Smooth muscle cell (in vitro differentiated cells): ENCODE measurements around the gene TEKT1. TPM values are rescaled to one million over a fixed set of nuclear protein-coding genes. Genes with fewer than 3 reads are reported as not detected.
"Not testable (repeated sequence)": the region's sequence is repeated elsewhere in the genome, so short reads cannot be mapped to it uniquely, and the experiment has no call there.

ENCODE experiments used
- DNase-seq: peaks from one replicate; lab custom pipeline; 2025; ENCODE audit not compliant: unreplicated experiment; lab: John Stamatoyannopoulos, UW
- H2AFZ ChIP-seq: fragments of 200-600 bp; sonication (generic); 2 replicates; pipeline ENCODE4 v1.6.0; 2016; ENCODE audit warnings: antibody characterized with exemption, low read depth, mild to moderate bottlenecking
- H3F3A ChIP-seq: fragments of 200-600 bp; sonication (generic); 2 replicates; pipeline ENCODE4 v1.6.0; 2017; ENCODE audit warnings: antibody characterized with exemption, low read depth
- H3K27ac ChIP-seq: fragments of 200-600 bp; sonication (generic); 2 replicates; pipeline ENCODE4 v1.5.1; 2016; ENCODE audit warnings: low read depth, mild to moderate bottlenecking
- H3K27me3 ChIP-seq: fragments of 200-600 bp; sonication (generic); 2 replicates; pipeline ENCODE4 v1.6.1; 2016; ENCODE audit warnings: low read depth, mild to moderate bottlenecking
- H3K36me3 ChIP-seq: fragments of 200-600 bp; sonication (generic); 2 replicates; pipeline ENCODE4 v1.5.1; 2016; ENCODE audit warnings: low read depth
- H3K4me1 ChIP-seq: fragments of 200-600 bp; sonication (generic); 2 replicates; pipeline ENCODE4 v1.5.1; 2016; ENCODE audit warnings: low read depth
- H3K4me2 ChIP-seq: fragments of 200-600 bp; sonication (generic); 2 replicates; pipeline ENCODE4 v1.6.0; 2016; ENCODE audit warnings: mild to moderate bottlenecking
- H3K4me3 ChIP-seq: fragments of 200-600 bp; sonication (generic); 2 replicates; pipeline ENCODE4 v1.5.1; 2016; ENCODE audit warnings: mild to moderate bottlenecking
- H3K79me2 ChIP-seq: fragments of 200-600 bp; sonication (generic); 2 replicates; pipeline ENCODE4 v1.6.0; 2016; ENCODE audit warnings: low read depth, mild to moderate bottlenecking
- H3K9ac ChIP-seq: fragments of 200-600 bp; sonication (generic); 2 replicates; pipeline ENCODE4 v1.6.0; 2016; ENCODE audit warnings: low read depth
- H3K9me3 ChIP-seq: fragments of 200-600 bp; sonication (generic); replicated peaks from 2 replicates; pipeline ENCODE4 v1.5.1; 2016; ENCODE audit warnings: low read depth
- H4K20me1 ChIP-seq: fragments of 200-600 bp; sonication (generic); 2 replicates; pipeline ENCODE4 v1.6.0; 2016; ENCODE audit warnings: low read depth
- WGBS: methylation state at CpG from one replicate; pipeline ENCODE4 v1.1.7; 2016; ENCODE audit warnings: low lambda C conversion rate; 5-methylcytosine and 5-hydroxymethylcytosine counted together
- polyA plus RNA-seq: library from polyadenylated mRNA; unstranded; fragments of >200 nt; fragmentation: Nextera tagmentation; extraction: Ambion mirVana; gene quantifications from 2 replicates; pipeline ENCODE4 v1.2.1, GENCODE V29; 2016
- total RNA-seq: library from RNA; depleted of rRNA; stranded (reverse); fragments of >200 nt; gene quantifications from 2 replicates; pipeline ENCODE4 v1.2.3, GENCODE V29; 2014
- TF ChIP-seq, protein P1 (sequence below): fragments of 200-600 bp; sonication (generic); IDR thresholded peaks from 2 replicates; pipeline ENCODE4 v1.5.1; 2017; ENCODE audit warnings: borderline replicate concordance, mild to moderate bottlenecking, antibody characterized with exemption; ENCODE audit not compliant: insufficient read depth, poor library complexity, severe bottlenecking

The TEKT1 gene
- total and polyA plus RNA-seq, 2 experiments from 2014 or later, result not detected

DNA sequence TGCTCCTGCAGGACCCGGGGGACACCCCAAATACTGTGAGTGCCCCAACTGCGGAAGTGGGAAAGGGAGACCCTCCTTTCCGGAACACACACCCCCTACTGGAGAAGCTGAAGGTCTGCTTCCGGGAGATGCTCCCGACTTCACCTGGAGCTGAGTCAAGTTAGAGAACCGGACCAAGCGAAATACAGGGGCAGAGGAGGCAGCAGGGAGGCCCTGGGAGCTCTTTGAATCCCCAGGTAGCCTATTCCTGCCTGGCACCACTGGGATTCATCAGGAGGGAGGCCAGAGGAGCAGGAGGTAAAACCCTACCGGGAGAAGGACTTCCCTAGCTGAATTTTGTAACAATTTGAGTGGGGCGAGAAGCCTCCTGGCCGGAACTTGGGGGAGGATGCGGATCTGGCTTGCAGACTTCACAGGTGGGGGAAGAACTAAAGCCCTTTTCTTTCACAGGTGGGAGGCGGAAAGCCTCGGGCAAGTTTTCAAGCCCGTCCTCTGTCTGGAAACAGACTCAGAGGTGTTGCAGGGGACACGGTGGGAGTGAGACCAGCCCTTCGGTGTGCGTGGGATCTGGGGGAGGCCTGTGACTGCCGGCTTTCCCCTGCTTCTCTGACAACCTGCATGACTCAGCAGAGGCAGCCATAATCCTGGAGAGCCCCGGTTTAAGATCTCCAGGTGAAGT lies 22.4 kb upstream of the TEKT1 start:
- Histone ChIP-seq H3K4me1 (peaks cover 3% of the 10 kb centered on the region), H3F3A (no peaks in the 10 kb centered on the region), H4K20me1 (no peaks in the 10 kb centered on the region), H3K4me2 (peak overlapping the region; percentile 12), H3K79me2 (no peaks in the 10 kb centered on the region), H3K9ac (no peak overlapping the region), H3K9me3 (no peaks in the 10 kb centered on the region), H3K27me3 (no peaks in the 10 kb centered on the region), H3K4me3 (peak overlapping the region; percentile 45), H2AFZ (peak overlapping the region; percentile 69), H3K27ac (no peak overlapping the region), H3K36me3 (no peaks in the 10 kb centered on the region)
- 45% methylated on average over 19 of the region's 19 CpGs for WGBS
- TF ChIP-seq, protein P1, sequence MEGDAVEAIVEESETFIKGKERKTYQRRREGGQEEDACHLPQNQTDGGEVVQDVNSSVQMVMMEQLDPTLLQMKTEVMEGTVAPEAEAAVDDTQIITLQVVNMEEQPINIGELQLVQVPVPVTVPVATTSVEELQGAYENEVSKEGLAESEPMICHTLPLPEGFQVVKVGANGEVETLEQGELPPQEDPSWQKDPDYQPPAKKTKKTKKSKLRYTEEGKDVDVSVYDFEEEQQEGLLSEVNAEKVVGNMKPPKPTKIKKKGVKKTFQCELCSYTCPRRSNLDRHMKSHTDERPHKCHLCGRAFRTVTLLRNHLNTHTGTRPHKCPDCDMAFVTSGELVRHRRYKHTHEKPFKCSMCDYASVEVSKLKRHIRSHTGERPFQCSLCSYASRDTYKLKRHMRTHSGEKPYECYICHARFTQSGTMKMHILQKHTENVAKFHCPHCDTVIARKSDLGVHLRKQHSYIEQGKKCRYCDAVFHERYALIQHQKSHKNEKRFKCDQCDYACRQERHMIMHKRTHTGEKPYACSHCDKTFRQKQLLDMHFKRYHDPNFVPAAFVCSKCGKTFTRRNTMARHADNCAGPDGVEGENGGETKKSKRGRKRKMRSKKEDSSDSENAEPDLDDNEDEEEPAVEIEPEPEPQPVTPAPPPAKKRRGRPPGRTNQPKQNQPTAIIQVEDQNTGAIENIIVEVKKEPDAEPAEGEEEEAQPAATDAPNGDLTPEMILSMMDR, result peak; percentile 31
- no peak for DNase-seq

DNA sequence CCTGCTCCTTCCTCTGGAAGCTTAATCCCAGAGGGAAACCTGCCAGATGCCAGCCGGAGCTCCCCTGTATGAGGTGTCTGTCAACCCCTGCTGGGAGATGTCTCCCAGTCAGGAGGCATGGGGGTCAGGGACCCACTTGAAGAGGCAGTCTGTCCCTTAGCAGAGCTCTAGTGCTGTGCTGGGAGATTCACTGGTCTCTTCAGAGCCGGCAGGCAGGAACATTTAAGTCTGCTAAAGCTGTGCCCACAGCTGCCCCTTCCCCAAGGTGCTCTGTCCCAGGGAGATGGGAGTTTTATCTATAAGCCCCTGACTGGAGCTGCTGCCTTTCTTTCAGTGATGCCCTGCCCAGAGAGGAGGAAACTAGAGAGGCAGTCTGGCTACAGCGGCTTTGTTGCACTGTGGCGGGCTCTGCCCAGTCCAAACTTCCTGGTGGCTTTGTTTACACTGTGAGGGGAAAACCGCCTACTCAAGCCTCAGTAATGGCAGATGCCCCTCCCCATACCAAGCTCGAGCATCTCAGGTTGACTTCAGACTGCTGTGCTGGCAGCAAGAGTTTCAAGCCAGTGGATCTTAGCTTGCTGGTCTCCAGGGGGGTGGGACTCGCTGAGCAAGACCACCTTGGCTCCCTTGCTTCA lies 17.1 kb upstream of the TEKT1 start:
- not testable (repeated sequence) for H3K9me3 ChIP-seq, H3K4me1 ChIP-seq, H3K27ac ChIP-seq, H3K9ac ChIP-seq, H3K4me3 ChIP-seq, H3F3A ChIP-seq, H4K20me1 ChIP-seq, H3K36me3 ChIP-seq, H3K27me3 ChIP-seq, H2AFZ ChIP-seq, H3K79me2 ChIP-seq, DNase-seq, H3K4me2 ChIP-seq
- WGBS, result 75% methylated on average over 7 of the region's 7 CpGs

DNA sequence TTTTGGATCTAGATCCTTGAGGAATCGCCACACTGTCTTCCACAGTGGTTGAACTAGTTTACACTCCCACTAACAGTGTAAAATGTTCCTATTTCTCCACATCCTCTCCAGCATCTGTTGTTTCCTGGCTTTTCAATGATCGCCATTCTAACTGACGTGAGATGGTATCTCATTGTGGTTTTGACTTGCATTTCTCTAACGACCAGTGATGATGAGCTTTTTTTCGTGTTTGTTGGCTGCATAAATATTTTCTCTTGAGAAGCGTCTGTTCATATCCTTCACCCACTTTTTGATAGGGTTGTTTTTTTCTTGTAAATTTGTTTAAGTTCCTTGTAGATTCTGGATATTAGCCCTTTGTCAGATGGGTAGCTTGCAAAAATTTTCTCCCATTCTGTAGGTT lies 14.6 kb upstream of the TEKT1 start:
- WGBS, result 63% methylated on average over 6 of the region's 6 CpGs
- H3K79me2 ChIP-seq, H3K9ac ChIP-seq, H3K4me2 ChIP-seq, DNase-seq, H3K4me3 ChIP-seq, H3K9me3 ChIP-seq, H4K20me1 ChIP-seq, H3K27ac ChIP-seq, H3K36me3 ChIP-seq, H3K4me1 ChIP-seq, H2AFZ ChIP-seq, H3F3A ChIP-seq: not testable (repeated sequence)
- H3K27me3 ChIP-seq, result peaks cover 16% of the 10 kb centered on the region

DNA sequence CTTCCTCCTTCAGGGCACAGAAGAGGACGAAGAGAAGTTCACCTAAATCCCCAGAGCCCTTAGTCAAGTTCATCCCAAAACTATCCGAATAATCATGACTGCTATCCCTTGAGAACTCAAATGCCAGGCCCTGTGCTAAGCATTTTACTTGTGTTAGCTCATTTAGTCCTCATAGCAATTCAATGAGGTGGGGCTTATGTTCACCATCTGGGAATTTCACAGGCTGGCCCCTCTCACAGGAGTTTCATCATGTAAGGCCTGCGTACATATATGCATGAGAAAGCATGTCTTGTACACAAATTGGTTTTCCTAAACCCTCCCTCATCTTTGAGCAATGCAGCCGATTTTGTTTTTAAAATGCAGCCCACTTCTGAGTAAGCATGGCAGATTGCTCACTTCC lies 12.9 kb upstream of the TEKT1 start:
- H3K4me1 ChIP-seq, H3K9ac ChIP-seq, H3K4me2 ChIP-seq, DNase-seq, H3K9me3 ChIP-seq, H3K4me3 ChIP-seq, H3K79me2 ChIP-seq, H3F3A ChIP-seq, H2AFZ ChIP-seq, H3K36me3 ChIP-seq, H3K27ac ChIP-seq, H4K20me1 ChIP-seq: not testable (repeated sequence)
- WGBS, result 75% methylated on average over 4 of the region's 4 CpGs
- H3K27me3 ChIP-seq, result peaks cover 30% of the 10 kb centered on the region

DNA sequence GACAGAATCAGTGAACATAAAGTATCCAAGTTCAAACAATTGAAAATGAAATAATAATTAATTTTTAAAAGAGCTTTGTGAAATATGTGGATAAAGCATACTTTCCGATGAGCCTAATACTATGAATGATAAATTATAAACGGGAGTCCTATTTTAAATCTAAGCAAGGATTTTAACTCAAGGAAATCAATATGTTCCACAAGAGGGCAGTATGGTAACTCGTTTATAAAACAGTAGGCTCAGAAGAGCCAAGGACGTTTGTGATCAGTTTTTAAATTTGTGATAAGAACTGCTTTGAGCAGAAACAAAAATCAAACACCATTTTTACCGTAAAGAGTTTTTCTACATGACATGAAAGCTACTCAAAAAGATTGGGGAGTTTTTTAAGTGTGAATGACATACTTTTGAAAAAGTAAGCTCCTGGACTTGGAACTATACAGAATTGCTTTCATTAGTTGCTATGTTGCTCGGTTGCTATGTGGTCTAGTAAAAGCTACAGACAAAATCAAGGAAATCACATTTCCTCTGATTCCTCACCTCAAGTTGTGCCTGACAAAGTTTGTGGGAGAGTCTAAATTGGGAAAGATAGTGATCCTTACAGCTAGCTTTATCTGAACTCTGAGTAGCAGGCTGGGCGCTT lies 11.8 kb upstream of the TEKT1 start:
- Histone ChIP-seq H2AFZ (no peak overlapping the region), H3K4me1 (no peaks in the 10 kb centered on the region), H3K79me2 (no peaks in the 10 kb centered on the region), H3K9me3 (no peaks in the 10 kb centered on the region), H3F3A (no peaks in the 10 kb centered on the region), H3K4me2 (no peak overlapping the region), H3K27ac (no peak overlapping the region), H4K20me1 (no peaks in the 10 kb centered on the region), H3K36me3 (no peaks in the 10 kb centered on the region), H3K27me3 (peaks cover 40% of the 10 kb centered on the region), H3K9ac (no peak overlapping the region), H3K4me3 (no peak overlapping the region)
- TF ChIP-seq, protein P1, result peak; percentile 50
- DNase-seq, result no peak
- WGBS, result 34% methylated on average over 7 of the region's 7 CpGs

DNA sequence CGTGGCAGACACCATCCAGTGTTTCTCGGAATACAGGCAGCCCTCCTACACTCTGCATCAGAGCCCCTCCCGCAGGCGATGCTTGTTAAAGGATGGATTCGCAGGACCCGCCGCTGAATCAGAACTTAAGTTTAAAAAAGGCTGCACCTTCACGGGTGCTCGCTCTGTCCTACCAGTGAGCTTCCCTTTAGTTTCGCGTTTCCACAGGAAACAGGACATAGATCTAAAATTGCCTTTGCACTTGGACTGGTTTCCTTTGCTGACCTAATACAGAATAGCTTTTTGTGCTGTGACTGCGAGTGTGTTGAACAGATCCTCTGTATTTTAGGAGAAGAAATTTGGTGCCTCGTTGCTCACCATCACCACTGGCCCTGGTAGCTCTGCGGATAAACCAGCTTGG lies 10.2 kb upstream of the TEKT1 start:
- not testable (repeated sequence) for H3K9ac ChIP-seq, H3K9me3 ChIP-seq, H3K36me3 ChIP-seq, H4K20me1 ChIP-seq, DNase-seq, H3K4me1 ChIP-seq, H3F3A ChIP-seq, H3K79me2 ChIP-seq, H2AFZ ChIP-seq, H3K27ac ChIP-seq, H3K4me3 ChIP-seq, H3K4me2 ChIP-seq
- peaks cover 56% of the 10 kb centered on the region for H3K27me3 ChIP-seq
- 66% methylated on average over 12 of the region's 14 CpGs for WGBS
